K562 (cell line): ENCODE data around the gene ZNF541.

Experiments used
- FOXK1 ChIP-seq: sonication (generic); formaldehyde crosslinking; IDR thresholded peaks from 2 replicates; pipeline ENCODE4 v1.8.0; 2022; ENCODE audit warnings: missing genetic modification reagents, mild to moderate bottlenecking, borderline replicate concordance
- GATA2 ChIP-seq: sonication (generic); formaldehyde crosslinking; IDR thresholded peaks from 2 replicates; pipeline ENCODE4 v1.4.0; 2020; ENCODE audit warnings: mild to moderate bottlenecking, missing genetic modification reagents
- HIVEP1 ChIP-seq: fragments of 250-450 bp; sonication (Bioruptor Pico); IDR thresholded peaks from 2 replicates; pipeline ENCODE4 v1.4.0; 2020; ENCODE audit warnings: mild to moderate bottlenecking
- POLR2AphosphoS5 ChIP-seq: IDR thresholded peaks from 2 replicates; pipeline ENCODE4 v1.6.1; 2011; ENCODE audit warnings: mild to moderate bottlenecking, low read depth, low read length, moderate library complexity; ENCODE audit not compliant: control insufficient read depth, insufficient read depth
- SIRT6 ChIP-seq: IDR thresholded peaks from one replicate; pipeline ENCODE4 v1.6.1; 2012; ENCODE audit warnings: low read depth, mild to moderate bottlenecking, control low read depth, inconsistent platforms, low read length, moderate library complexity
- TAF15 ChIP-seq: fragments of 200-400 bp; formaldehyde crosslinking; IDR thresholded peaks from 2 replicates; pipeline ENCODE4 v1.6.1; 2017; ENCODE audit warnings: mild to moderate bottlenecking, low read depth, low read length, moderate library complexity
- ZNF212 ChIP-seq: fragments of 450-650 bp; formaldehyde crosslinking; IDR thresholded peaks from 2 replicates; pipeline ENCODE4 v1.4.0; 2020; ENCODE audit warnings: mild to moderate bottlenecking
- ZNF3 ChIP-seq: fragments of 250-450 bp; sonication (Bioruptor Pico); IDR thresholded peaks from 2 replicates; pipeline ENCODE4 v1.5.0; 2021; ENCODE audit warnings: mild to moderate bottlenecking, moderate library complexity
- TF ChIP-seq, protein P1 (sequence below): sonication (generic); formaldehyde crosslinking; IDR thresholded peaks from 2 replicates; pipeline ENCODE4 v1.5.0; 2020; ENCODE audit warnings: missing genetic modification reagents
- TF ChIP-seq, protein P2 (sequence below), 2 experiments: fragments of 450-650 bp; IDR thresholded peaks; 2 replicates each; pipeline ENCODE4 v1.6.1; 2016; ENCODE audit warnings: mild to moderate bottlenecking in 2 of 2, borderline replicate concordance in 1 of 2, low read depth in 1 of 2, moderate library complexity in 1 of 2
- TF ChIP-seq, protein P3 (sequence below), 3 experiments: IDR thresholded peaks in 2 of 3; conservative IDR thresholded peaks in 1 of 3; 2 replicates each; pipeline ENCODE4 v1.5.1; 2011 to 2012; ENCODE audit warnings: low read length in 3 of 3, mild to moderate bottlenecking in 3 of 3, control low read depth in 2 of 3, improper control_type of control experiment in 1 of 3, inconsistent platforms in 1 of 3, low read depth in 1 of 3, mixed read lengths in 1 of 3, moderate library complexity in 1 of 3; ENCODE audit not compliant: insufficient read depth in 2 of 3
- TF ChIP-seq, protein P4 (sequence below): sonication (generic); formaldehyde crosslinking; IDR thresholded peaks from 2 replicates; pipeline ENCODE4 v1.8.0; 2022; ENCODE audit warnings: missing genetic modification reagents, mild to moderate bottlenecking, borderline replicate concordance
- TF ChIP-seq, protein P5 (sequence below): sonication (generic); formaldehyde crosslinking; IDR thresholded peaks from 2 replicates; pipeline ENCODE4 v1.4.0; 2020; ENCODE audit warnings: mild to moderate bottlenecking, missing genetic modification reagents
- TF ChIP-seq, protein P6 (sequence below): fragments of 250-450 bp; sonication (Bioruptor Pico); IDR thresholded peaks from 2 replicates; pipeline ENCODE4 v1.5.0; 2020; ENCODE audit warnings: mild to moderate bottlenecking

DNA sequence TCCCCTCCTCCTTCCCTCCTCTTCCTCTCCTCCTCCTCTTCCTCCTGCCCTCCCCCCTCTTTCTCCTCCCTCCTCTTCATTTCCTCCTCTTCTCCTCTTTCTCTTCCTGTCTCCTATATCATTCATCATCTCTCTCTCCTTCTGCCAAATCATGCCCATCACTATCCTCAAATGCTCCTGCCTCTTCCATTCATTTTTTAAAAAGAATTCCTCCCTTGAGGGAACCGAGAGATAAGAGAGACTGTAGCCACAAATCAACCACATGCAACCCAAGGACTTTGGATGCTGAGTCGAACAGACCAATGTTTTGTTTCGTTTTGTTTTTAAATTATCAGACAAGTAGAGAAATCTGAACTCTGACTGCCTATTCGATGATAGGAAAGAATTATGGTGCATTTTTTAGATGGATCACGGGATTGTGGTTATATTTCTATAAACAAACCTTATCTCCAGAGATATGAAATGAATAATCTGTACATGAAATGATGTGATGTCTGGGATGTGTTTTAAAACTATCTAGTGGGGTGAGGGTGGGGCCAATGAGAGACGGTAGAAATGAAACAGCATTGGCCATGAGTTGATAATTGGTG is 9.5 kb upstream of the ZNF541 start:
- TF ChIP-seq ZNF212 (CRISPR knock-in tag) (no peak), TAF15 (no peak), HIVEP1 (CRISPR knock-in tag) (no peak), GATA2 (no peak), SIRT6 (no peak), POLR2AphosphoS5 (no peak), ZNF3 (no peak), FOXK1 (CRISPR knock-in tag) (no peak)
- TF ChIP-seq, protein P1, sequence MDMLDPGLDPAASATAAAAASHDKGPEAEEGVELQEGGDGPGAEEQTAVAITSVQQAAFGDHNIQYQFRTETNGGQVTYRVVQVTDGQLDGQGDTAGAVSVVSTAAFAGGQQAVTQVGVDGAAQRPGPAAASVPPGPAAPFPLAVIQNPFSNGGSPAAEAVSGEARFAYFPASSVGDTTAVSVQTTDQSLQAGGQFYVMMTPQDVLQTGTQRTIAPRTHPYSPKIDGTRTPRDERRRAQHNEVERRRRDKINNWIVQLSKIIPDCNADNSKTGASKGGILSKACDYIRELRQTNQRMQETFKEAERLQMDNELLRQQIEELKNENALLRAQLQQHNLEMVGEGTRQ (CRISPR knock-in tag): no peak
- TF ChIP-seq, protein P2, sequence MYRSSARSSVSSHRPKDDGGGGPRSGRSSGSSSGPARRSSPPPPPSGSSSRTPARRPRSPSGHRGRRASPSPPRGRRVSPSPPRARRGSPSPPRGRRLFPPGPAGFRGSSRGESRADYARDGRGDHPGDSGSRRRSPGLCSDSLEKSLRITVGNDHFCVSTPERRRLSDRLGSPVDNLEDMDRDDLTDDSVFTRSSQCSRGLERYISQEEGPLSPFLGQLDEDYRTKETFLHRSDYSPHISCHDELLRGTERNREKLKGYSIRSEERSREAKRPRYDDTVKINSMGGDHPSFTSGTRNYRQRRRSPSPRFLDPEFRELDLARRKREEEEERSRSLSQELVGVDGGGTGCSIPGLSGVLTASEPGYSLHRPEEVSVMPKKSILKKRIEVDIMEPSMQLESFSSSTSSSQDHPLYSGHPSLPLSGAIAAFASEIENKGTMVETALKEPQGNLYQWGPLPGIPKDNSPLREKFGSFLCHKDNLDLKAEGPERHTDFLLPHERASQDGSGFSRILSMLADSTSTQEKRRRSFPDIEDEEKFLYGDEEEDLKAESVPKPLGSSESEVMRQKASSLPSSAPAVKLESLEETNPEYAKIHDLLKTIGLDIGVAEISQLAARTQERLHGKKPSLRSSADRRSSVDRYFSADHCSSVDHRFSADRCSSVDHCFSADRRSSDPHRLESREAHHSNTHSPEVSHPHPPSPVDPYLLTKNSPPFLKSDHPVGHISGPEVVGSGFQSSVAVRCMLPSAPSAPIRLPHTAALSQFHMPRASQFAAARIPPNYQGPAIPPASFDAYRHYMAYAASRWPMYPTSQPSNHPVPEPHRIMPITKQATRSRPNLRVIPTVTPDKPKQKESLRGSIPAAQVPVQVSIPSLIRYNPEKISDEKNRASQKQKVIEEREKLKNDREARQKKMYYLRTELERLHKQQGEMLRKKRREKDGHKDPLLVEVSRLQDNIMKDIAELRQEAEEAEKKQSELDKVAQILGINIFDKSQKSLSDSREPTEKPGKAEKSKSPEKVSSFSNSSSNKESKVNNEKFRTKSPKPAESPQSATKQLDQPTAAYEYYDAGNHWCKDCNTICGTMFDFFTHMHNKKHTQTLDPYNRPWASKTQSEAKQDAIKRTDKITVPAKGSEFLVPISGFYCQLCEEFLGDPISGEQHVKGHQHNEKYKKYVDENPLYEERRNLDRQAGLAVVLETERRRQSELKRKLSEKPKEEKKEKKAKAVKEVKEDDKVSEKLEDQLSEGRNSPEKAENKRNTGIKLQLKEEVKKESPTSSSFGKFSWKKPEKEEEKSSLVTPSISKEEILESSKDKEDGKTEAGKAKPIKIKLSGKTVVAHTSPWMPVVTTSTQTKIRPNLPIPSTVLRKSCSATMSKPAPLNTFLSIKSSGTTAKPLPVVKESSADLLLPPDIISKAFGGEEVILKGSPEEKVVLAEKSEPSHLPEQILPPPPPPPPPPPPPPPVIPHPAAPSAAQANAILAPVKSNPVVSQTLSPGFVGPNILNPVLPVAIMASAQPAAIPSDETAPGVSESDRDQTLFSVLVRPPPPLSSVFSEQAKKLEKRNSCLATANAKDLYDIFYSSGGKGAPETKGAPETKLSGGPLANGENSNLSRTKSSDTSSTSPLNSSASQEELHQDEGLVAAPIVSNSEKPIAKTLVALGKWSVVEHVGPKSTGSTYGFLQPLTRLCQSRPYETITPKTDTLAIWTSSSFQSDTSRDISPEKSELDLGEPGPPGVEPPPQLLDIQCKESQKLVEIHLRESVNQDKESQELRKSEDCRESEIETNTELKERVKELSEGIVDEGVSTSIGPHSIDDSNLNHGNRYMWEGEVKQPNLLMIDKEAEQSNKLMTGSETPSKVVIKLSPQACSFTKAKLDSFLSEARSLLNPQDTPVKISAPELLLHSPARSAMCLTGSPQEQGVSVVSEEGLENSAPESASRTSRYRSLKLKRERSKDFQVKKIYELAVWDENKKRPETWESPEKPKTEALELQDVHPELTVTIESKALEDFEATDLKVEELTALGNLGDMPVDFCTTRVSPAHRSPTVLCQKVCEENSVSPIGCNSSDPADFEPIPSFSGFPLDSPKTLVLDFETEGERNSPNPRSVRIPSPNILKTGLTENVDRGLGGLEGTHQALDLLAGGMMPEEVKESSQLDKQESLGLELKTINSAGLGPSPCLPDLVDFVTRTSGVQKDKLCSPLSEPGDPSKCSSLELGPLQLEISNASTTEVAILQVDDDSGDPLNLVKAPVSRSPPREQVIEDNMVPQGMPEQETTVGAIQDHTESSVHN (IDR thresholded peaks at IDR 0.05; ENCODE audit: borderline replicate concordance in 1 of 2, low read depth in 1 of 2): no peak
- TF ChIP-seq, protein P3, sequence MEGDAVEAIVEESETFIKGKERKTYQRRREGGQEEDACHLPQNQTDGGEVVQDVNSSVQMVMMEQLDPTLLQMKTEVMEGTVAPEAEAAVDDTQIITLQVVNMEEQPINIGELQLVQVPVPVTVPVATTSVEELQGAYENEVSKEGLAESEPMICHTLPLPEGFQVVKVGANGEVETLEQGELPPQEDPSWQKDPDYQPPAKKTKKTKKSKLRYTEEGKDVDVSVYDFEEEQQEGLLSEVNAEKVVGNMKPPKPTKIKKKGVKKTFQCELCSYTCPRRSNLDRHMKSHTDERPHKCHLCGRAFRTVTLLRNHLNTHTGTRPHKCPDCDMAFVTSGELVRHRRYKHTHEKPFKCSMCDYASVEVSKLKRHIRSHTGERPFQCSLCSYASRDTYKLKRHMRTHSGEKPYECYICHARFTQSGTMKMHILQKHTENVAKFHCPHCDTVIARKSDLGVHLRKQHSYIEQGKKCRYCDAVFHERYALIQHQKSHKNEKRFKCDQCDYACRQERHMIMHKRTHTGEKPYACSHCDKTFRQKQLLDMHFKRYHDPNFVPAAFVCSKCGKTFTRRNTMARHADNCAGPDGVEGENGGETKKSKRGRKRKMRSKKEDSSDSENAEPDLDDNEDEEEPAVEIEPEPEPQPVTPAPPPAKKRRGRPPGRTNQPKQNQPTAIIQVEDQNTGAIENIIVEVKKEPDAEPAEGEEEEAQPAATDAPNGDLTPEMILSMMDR (IDR thresholded peaks at IDR 0.05 in 2 of 3, conservative IDR thresholded peaks at IDR 0.05 in 1 of 3; ENCODE audit: insufficient read depth in 2 of 3, low read depth in 1 of 3, low read length in 3 of 3): no peak
- TF ChIP-seq, protein P4, sequence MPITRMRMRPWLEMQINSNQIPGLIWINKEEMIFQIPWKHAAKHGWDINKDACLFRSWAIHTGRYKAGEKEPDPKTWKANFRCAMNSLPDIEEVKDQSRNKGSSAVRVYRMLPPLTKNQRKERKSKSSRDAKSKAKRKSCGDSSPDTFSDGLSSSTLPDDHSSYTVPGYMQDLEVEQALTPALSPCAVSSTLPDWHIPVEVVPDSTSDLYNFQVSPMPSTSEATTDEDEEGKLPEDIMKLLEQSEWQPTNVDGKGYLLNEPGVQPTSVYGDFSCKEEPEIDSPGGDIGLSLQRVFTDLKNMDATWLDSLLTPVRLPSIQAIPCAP (CRISPR knock-in tag): no peak
- TF ChIP-seq, protein P5, sequence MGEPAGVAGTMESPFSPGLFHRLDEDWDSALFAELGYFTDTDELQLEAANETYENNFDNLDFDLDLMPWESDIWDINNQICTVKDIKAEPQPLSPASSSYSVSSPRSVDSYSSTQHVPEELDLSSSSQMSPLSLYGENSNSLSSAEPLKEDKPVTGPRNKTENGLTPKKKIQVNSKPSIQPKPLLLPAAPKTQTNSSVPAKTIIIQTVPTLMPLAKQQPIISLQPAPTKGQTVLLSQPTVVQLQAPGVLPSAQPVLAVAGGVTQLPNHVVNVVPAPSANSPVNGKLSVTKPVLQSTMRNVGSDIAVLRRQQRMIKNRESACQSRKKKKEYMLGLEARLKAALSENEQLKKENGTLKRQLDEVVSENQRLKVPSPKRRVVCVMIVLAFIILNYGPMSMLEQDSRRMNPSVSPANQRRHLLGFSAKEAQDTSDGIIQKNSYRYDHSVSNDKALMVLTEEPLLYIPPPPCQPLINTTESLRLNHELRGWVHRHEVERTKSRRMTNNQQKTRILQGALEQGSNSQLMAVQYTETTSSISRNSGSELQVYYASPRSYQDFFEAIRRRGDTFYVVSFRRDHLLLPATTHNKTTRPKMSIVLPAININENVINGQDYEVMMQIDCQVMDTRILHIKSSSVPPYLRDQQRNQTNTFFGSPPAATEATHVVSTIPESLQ (CRISPR knock-in tag): no peak
- TF ChIP-seq, protein P6, sequence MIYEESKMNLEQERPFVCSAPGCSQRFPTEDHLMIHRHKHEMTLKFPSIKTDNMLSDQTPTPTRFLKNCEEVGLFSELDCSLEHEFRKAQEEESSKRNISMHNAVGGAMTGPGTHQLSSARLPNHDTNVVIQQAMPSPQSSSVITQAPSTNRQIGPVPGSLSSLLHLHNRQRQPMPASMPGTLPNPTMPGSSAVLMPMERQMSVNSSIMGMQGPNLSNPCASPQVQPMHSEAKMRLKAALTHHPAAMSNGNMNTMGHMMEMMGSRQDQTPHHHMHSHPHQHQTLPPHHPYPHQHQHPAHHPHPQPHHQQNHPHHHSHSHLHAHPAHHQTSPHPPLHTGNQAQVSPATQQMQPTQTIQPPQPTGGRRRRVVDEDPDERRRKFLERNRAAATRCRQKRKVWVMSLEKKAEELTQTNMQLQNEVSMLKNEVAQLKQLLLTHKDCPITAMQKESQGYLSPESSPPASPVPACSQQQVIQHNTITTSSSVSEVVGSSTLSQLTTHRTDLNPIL (CRISPR knock-in tag): no peak
